Testis (tissue), 2 donors: Measurements from ENCODE around the gene PARPBP.

Source experiments
- POLR2A ChIP-seq: fragments of 450-650 bp; IDR thresholded peaks from one replicate; pipeline ENCODE4 v1.6.1; 2017; ENCODE audit warnings: antibody characterized with exemption, mild to moderate bottlenecking, moderate library complexity
- TF ChIP-seq, protein P1 (sequence below), 3 experiments: fragments of 450-650 bp in 2 of 3; fragments of 200-600 bp in 1 of 3; sonication (generic) in 1 of 3; IDR thresholded peaks; one replicate each; pipeline ENCODE4 v1.5.1; 2016 to 2019; ENCODE audit warnings: antibody characterized with exemption in 3 of 3, mild to moderate bottlenecking in 2 of 3, moderate library complexity in 1 of 3

DNA sequence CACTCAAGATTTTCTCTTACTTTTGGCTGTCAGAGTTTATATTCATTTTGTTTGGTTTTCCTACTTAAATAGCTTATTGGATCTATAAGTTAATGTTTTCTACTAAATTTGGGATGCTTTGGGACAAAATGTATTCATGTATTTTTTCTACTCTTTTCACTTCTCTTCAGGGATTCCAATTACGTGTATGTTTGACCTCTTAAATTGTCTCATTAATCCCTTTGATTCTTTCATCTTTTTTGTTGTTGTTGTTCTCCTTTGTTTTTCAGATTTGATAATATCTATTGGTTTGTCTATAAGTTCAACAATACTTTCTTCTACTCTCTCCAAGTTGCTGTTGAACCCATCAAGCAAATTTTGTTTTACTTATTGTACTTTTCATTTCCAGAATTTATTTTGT, 43.4 kb downstream of the PARPBP start:
- TF ChIP-seq, protein P1, sequence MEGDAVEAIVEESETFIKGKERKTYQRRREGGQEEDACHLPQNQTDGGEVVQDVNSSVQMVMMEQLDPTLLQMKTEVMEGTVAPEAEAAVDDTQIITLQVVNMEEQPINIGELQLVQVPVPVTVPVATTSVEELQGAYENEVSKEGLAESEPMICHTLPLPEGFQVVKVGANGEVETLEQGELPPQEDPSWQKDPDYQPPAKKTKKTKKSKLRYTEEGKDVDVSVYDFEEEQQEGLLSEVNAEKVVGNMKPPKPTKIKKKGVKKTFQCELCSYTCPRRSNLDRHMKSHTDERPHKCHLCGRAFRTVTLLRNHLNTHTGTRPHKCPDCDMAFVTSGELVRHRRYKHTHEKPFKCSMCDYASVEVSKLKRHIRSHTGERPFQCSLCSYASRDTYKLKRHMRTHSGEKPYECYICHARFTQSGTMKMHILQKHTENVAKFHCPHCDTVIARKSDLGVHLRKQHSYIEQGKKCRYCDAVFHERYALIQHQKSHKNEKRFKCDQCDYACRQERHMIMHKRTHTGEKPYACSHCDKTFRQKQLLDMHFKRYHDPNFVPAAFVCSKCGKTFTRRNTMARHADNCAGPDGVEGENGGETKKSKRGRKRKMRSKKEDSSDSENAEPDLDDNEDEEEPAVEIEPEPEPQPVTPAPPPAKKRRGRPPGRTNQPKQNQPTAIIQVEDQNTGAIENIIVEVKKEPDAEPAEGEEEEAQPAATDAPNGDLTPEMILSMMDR (IDR thresholded peaks at IDR 0.05) = no peak
- no peak for TF ChIP-seq POLR2A
